HK-2 (cell line): Measurements from ENCODE around the gene LRRC3.

Experiments used
- DNase-seq: peaks from one replicate; pipeline ENCODE4 v3.0.0-alpha.2; 2018; ENCODE audit not compliant: unreplicated experiment

LRRC3 gene

DNA sequence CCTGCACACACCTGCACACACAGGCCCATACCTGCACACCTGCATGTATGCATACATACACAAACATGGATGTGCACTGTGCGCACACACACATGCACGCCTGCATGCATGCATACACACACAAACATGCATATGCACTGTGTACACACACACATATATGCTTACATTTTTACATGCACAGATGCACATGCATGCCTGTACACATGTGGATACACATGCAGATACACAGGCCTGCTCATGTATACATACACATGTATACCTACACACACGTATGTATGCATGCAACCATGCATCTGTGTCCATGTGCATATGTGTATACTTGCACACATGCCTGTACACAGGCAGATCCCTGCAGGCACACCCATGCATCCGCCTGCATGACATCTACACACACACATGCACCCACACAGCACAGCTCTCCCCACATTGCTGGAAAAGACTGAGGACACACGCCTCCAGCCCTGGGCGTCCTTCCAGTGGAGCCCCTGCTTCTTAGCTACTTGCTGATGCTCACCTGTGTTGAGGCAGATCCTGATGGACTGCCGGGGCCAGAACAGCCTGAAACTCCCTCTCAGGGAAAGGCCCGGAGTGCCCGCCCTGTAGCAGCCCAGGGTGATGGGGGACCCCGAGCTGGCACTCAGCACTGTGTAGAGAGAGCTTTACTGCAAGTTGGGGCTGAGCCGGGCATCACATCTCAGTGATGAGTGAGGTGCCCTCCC lies 56.1 kb downstream of the LRRC3 start:
- no peak for DNase-seq
